ENCODE data around the gene TMEM91.
"Not testable (repeated sequence)": the region's sequence is repeated elsewhere in the genome, so short reads cannot be mapped to it uniquely, and the experiment has no call there.

TMEM91 gene

GRCh38 chr19:41339936-41340335 lies 36.4 kb upstream of the TMEM91 start:
- no peaks in the 10 kb centered on the region for H3K27me3 ChIP-seq (ENCODE audit: control insufficient read depth, insufficient read depth, low read length)
- H3K4me3 ChIP-seq (ENCODE audit: low read depth, low read length), result no peak overlapping the region
- H3K4me1 ChIP-seq (ENCODE audit: control insufficient read depth, insufficient read depth, low read length), result no peaks in the 10 kb centered on the region
- no peaks in the 10 kb centered on the region for H3K9me3 ChIP-seq (ENCODE audit: control insufficient read depth, insufficient read depth, low read length)
- H3K36me3 ChIP-seq (ENCODE audit: control insufficient read depth, insufficient read depth, low read length), result no peaks in the 10 kb centered on the region
- H3K9ac ChIP-seq (ENCODE audit: low read depth, low read length), result no peak overlapping the region

DNA sequence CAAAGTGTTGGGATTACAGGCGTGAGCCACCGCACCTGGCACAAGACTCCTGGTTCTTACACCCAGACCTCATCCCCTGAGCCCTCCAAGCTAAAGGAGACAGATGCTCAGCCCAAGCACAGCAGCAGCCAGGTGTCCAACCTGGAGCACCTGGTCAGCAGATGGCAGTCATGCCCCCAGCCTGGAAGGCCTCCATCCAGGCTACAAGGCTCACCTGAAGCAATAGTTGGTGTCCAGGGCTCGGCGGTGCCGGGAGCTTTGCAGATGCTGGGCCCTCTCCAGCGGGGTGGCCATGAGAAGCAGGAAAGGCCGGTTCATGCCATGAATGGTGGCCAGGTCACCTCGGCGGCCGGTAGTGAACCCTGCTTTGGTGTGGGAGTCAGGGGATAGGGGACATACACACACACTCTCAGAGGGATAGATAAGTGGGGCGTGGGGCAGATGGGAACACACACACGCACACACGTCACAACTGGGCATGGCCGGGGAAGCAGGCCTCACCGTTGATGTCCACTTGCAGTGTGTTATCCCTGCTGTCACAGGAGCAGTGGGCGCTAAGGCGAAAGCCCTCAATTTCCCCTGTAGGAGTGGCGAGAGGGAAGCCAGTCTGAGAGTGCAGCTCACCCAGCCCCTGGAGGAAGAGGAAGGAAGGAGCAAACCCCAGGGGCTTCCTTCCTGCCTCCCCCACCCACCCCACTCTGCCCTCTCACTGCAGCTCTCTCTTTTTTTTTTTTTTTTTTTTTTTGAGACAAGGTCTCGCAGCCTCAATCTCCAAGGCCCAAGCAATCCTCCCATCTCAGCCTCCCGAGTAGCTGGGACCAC lies 34.5 kb upstream of the TMEM91 start:
- no peaks in the 10 kb centered on the region for H3K27me3 ChIP-seq (ENCODE audit: control insufficient read depth, insufficient read depth, low read length)
- no peak overlapping the region for H3K9ac ChIP-seq (ENCODE audit: low read depth, low read length)
- H3K36me3 ChIP-seq (ENCODE audit: control insufficient read depth, insufficient read depth, low read length), result no peaks in the 10 kb centered on the region
- H3K4me1 ChIP-seq (ENCODE audit: control insufficient read depth, insufficient read depth, low read length), result no peaks in the 10 kb centered on the region
- no peaks in the 10 kb centered on the region for H3K9me3 ChIP-seq (ENCODE audit: control insufficient read depth, insufficient read depth, low read length)
- no peak overlapping the region for H3K4me3 ChIP-seq (ENCODE audit: low read depth, low read length)

DNA sequence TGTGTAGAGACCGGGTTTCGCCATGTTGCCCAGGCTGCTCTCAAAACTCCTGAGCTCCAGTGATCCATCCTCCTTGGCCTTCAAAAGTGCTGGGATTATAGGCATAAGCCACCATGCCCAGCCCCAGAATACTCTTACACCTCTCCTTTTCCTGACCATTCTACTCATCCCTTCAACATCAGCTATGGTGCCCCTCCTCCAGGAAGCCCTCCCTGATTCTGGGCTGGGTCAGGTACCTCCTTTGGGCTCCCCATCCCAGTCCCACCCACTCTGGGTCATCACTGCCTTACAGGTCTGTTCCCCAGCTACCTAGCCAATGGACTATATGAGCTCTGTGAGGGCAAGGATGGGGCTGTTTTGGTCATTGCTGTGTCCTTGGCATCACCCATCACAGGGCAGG lies 32.2 kb upstream of the TMEM91 start:
- H3K9me3 ChIP-seq (ENCODE audit: control insufficient read depth, insufficient read depth, low read length), result no peaks in the 10 kb centered on the region
- no peaks in the 10 kb centered on the region for H3K27me3 ChIP-seq (ENCODE audit: control insufficient read depth, insufficient read depth, low read length)
- no peaks in the 10 kb centered on the region for H3K36me3 ChIP-seq (ENCODE audit: control insufficient read depth, insufficient read depth, low read length)
- no peak overlapping the region for H3K4me3 ChIP-seq (ENCODE audit: low read depth, low read length)
- no peak overlapping the region for H3K9ac ChIP-seq (ENCODE audit: low read depth, low read length)
- H3K4me1 ChIP-seq (ENCODE audit: control insufficient read depth, insufficient read depth, low read length), result no peaks in the 10 kb centered on the region

GRCh38 chr19:41346916-41347315 lies 29.4 kb upstream of the TMEM91 start:
- not testable (repeated sequence) for H3K9me3 ChIP-seq (ENCODE audit: control insufficient read depth, insufficient read depth, low read length); H3K9ac ChIP-seq (ENCODE audit: low read depth, low read length); H3K36me3 ChIP-seq (ENCODE audit: control insufficient read depth, insufficient read depth, low read length); H3K4me1 ChIP-seq (ENCODE audit: control insufficient read depth, insufficient read depth, low read length); H3K4me3 ChIP-seq (ENCODE audit: low read depth, low read length)
- peaks cover 12% of the 10 kb centered on the region for H3K27me3 ChIP-seq (ENCODE audit: control insufficient read depth, insufficient read depth, low read length)

DNA sequence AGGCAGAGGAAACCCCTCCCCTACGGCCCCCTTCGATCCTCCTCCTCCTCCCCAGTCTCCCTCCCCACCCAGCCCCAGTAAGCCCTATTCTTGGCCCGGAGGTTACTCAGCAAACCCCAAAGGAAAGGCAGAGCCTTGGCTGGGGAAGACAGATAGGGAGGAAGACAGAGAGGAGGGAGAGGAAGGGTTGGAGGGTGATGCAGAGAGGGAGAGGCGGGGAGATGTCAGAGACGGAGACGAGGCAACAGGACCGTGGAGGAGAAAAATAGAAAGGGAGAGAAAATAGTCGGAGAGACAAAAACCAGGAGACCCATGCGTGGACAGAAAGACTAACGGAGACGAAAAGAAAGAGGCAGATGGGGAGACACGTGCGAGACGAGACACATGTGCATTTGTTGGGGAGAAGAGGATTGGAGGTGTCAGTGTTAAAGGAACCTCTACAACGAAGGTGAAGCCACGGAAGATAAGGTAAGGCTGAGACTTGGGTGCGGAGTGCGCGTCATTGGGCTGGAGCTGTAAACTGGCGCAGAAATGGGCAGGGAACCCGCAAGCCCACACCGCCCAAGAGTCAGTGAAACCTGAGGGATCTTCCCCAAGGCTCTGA lies 25.5 kb upstream of the TMEM91 start:
- H3K4me3 ChIP-seq (ENCODE audit: low read depth, low read length), result peak overlapping the region; percentile 52
- H3K9ac ChIP-seq (ENCODE audit: low read depth, low read length), result no peak overlapping the region
- peaks cover 3% of the 10 kb centered on the region for H3K4me1 ChIP-seq (ENCODE audit: control insufficient read depth, insufficient read depth, low read length)
- H3K27me3 ChIP-seq (ENCODE audit: control insufficient read depth, insufficient read depth, low read length), result peaks cover 19% of the 10 kb centered on the region
- H3K9me3 ChIP-seq (ENCODE audit: control insufficient read depth, insufficient read depth, low read length), result no peaks in the 10 kb centered on the region
- H3K36me3 ChIP-seq (ENCODE audit: control insufficient read depth, insufficient read depth, low read length), result no peaks in the 10 kb centered on the region

- H3K9me3 ChIP-seq (ENCODE audit: control insufficient read depth, insufficient read depth, low read length), result no peaks in the 10 kb centered on the region
- peak overlapping the region; percentile 52 for H3K4me3 ChIP-seq (ENCODE audit: low read depth, low read length)
- peaks cover 19% of the 10 kb centered on the region for H3K27me3 ChIP-seq (ENCODE audit: control insufficient read depth, insufficient read depth, low read length)
- H3K36me3 ChIP-seq (ENCODE audit: control insufficient read depth, insufficient read depth, low read length), result no peaks in the 10 kb centered on the region
- H3K9ac ChIP-seq (ENCODE audit: low read depth, low read length), result no peak overlapping the region
- H3K4me1 ChIP-seq (ENCODE audit: control insufficient read depth, insufficient read depth, low read length), result peaks cover 3% of the 10 kb centered on the region
Observed at GRCh38 chr19:41351339-41352245, 24.7 kb upstream of the TMEM91 start.

DNA sequence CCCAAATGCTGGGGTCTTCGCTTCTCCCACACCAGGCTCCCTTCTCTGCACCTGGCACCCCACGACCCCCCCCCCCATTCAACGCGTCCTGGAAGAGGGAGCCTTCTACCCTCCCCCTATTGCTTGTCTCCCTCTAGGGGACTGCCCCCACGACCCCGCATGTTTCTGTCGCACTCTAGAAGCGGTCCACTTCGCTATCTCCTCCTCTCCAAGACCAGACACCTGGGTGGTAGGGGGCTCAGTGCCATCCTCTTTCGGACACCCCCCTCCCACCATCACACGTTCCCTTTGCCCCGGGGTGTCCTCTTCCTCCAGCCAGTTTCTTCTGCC lies 24.1 kb upstream of the TMEM91 start:
- Histone ChIP-seq H3K9me3 (ENCODE audit: control insufficient read depth, insufficient read depth, low read length) (no peaks in the 10 kb centered on the region), H3K4me1 (ENCODE audit: control insufficient read depth, insufficient read depth, low read length) (peaks cover 3% of the 10 kb centered on the region), H3K4me3 (ENCODE audit: low read depth, low read length) (peak overlapping the region; percentile 52), H3K9ac (ENCODE audit: low read depth, low read length) (no peak overlapping the region), H3K36me3 (ENCODE audit: control insufficient read depth, insufficient read depth, low read length) (no peaks in the 10 kb centered on the region), H3K27me3 (ENCODE audit: control insufficient read depth, insufficient read depth, low read length) (peaks cover 19% of the 10 kb centered on the region)

DNA sequence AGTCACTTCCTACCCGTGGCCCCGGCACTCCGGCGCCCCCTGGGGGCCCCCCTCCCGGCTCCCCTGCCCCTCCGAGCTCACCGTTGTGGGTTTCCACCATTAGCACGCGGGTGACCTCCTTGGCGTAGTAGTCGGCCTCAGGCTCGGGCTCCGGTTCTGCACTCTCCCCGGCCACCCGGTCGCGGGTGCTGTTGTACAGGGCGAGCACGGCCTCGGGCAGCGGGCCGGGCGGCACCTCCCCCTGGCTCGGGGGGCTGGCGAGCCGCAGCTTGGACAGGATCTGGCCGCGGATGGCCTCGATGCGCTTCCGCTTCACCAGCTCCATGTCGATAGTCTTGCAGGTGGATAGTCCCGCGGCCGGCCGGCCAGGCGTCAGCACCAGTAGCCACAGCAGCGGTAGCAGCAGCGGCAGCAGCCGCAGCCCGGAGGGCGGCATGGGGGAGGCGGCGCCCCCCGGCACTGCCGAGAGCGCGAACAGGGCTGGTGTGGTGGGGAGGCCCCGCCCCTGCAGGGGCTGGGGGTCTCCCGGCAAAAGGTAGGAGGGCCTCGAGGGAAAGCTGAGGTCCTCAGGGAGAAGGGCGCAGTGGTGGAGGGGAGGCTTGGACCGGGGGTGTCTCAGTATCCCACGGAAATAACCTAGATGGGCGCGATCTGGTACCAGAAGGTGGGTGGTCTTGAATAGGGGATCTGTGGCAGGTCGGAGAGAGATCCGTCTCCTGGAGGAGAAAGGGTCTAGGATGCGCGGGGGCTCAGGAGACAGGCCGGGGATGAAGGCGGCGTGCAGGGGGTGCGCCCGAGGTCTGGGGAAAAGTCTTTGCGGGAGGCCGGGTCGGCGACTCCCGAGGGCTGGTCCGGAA lies 23.5 kb upstream of the TMEM91 start:
- Histone ChIP-seq H3K4me3 (ENCODE audit: low read depth, low read length) (peak overlapping the region; percentile 52), H3K9me3 (ENCODE audit: control insufficient read depth, insufficient read depth, low read length) (no peaks in the 10 kb centered on the region), H3K27me3 (ENCODE audit: control insufficient read depth, insufficient read depth, low read length) (peaks cover 19% of the 10 kb centered on the region), H3K36me3 (ENCODE audit: control insufficient read depth, insufficient read depth, low read length) (no peaks in the 10 kb centered on the region), H3K4me1 (ENCODE audit: control insufficient read depth, insufficient read depth, low read length) (peaks cover 3% of the 10 kb centered on the region), H3K9ac (ENCODE audit: low read depth, low read length) (peak overlapping the region; percentile 73)

GRCh38 chr19:41353466-41354342 lies 22.6 kb upstream of the TMEM91 start, which contains the start of gene TGFB1:
TGFB1 (minus strand) TSS chr19:41353922; CDS start chr19:41353044, 878 bp downstream.
- H3K4me3 ChIP-seq (ENCODE audit: low read depth, low read length), result peak within 1 kb of the TSS; percentile 56
- peaks cover 3% of the 10 kb centered on the region for H3K4me1 ChIP-seq (ENCODE audit: control insufficient read depth, insufficient read depth, low read length)
- no peaks in the 10 kb centered on the region for H3K36me3 ChIP-seq (ENCODE audit: control insufficient read depth, insufficient read depth, low read length)
- no peaks in the 10 kb centered on the region for H3K9me3 ChIP-seq (ENCODE audit: control insufficient read depth, insufficient read depth, low read length)
- H3K27me3 ChIP-seq (ENCODE audit: control insufficient read depth, insufficient read depth, low read length), result peaks cover 19% of the 10 kb centered on the region
- H3K9ac ChIP-seq (ENCODE audit: low read depth, low read length), result peak within 1 kb of the TSS; percentile 73

- no peaks in the 10 kb centered on the region for H3K9me3 ChIP-seq (ENCODE audit: control insufficient read depth, insufficient read depth, low read length)
- H3K27me3 ChIP-seq (ENCODE audit: control insufficient read depth, insufficient read depth, low read length), result peaks cover 19% of the 10 kb centered on the region
- H3K36me3 ChIP-seq (ENCODE audit: control insufficient read depth, insufficient read depth, low read length), result no peaks in the 10 kb centered on the region
- H3K4me3 ChIP-seq (ENCODE audit: low read depth, low read length), result peak overlapping the region; percentile 56
- peaks cover 3% of the 10 kb centered on the region for H3K4me1 ChIP-seq (ENCODE audit: control insufficient read depth, insufficient read depth, low read length)
- H3K9ac ChIP-seq (ENCODE audit: low read depth, low read length), result no peak overlapping the region
Observed at GRCh38 chr19:41354343-41354953, 21.9 kb upstream of the TMEM91 start.
